ENCODE measurements around the gene SKAP1. TPM values are rescaled to one million over a fixed set of nuclear protein-coding genes. Genes with fewer than 3 reads are reported as not detected.

SKAP1 gene
- total RNA-seq, 1 donor from 2014 or later, result 1.0 TPM

GRCh38 chr17:48131216-48131824, 298.7 kb downstream of the SKAP1 start:
- no peak overlapping the region for H3K27ac ChIP-seq (ENCODE audit: low read depth, low read length)
- H3K9ac ChIP-seq (ENCODE audit: low read depth in 1 of 3, low read length in 3 of 3), result no peak overlapping the region
- H3K27me3 ChIP-seq (ENCODE audit: control insufficient read depth in 3 of 3, insufficient read depth in 3 of 3, low read length in 3 of 3), result no peaks in the 10 kb centered on the region
- peaks cover 0 to 2% (median 0%) of the 10 kb centered on the region in 3 donors for H3K36me3 ChIP-seq (ENCODE audit: control insufficient read depth in 3 of 3, insufficient read depth in 3 of 3, low read length in 3 of 3)
- H3K9me3 ChIP-seq (ENCODE audit: control insufficient read depth in 3 of 3, low read length in 3 of 3), result no peaks in the 10 kb centered on the region
- no peaks in the 10 kb centered on the region for H3K4me1 ChIP-seq (ENCODE audit: control insufficient read depth in 3 of 3, insufficient read depth in 3 of 3, low read length in 3 of 3)
- H3K4me3 ChIP-seq (ENCODE audit: low read length in 3 of 3), result no peak overlapping the region

- Histone ChIP-seq H3K36me3 (ENCODE audit: control insufficient read depth in 3 of 3, insufficient read depth in 3 of 3, low read length in 3 of 3) (peaks cover 0 to 9% (median 2%) of the 10 kb centered on the region in 3 donors), H3K9me3 (ENCODE audit: control insufficient read depth in 3 of 3, low read length in 3 of 3) (no peaks in the 10 kb centered on the region), H3K27ac (ENCODE audit: low read depth, low read length) (no peak overlapping the region)
Measured at GRCh38 chr17:48129981-48130380, 300.0 kb downstream of the SKAP1 start.

GRCh38 chr17:48128400-48128799, 301.6 kb downstream of the SKAP1 start:
- H3K9ac ChIP-seq (ENCODE audit: low read depth in 1 of 3, low read length in 3 of 3), result no peak overlapping the region

More at GRCh38 chr17:48129981-48130380, 300.0 kb downstream of the SKAP1 start:
- no peaks in the 10 kb centered on the region for H3K4me1 ChIP-seq (ENCODE audit: control insufficient read depth in 3 of 3, insufficient read depth in 3 of 3, low read length in 3 of 3)
- no peaks in the 10 kb centered on the region for H3K27me3 ChIP-seq (ENCODE audit: control insufficient read depth in 3 of 3, insufficient read depth in 3 of 3, low read length in 3 of 3)
- H3K4me3 ChIP-seq (ENCODE audit: low read length in 3 of 3), result no peak overlapping the region
- no peak overlapping the region for H3K9ac ChIP-seq (ENCODE audit: low read depth in 1 of 3, low read length in 3 of 3)

GRCh38 chr17:48127371-48128051, 302.5 kb downstream of the SKAP1 start:
- H3K9ac ChIP-seq (ENCODE audit: low read depth in 1 of 3, low read length in 3 of 3), result no peak overlapping the region
- no peak overlapping the region for H3K4me3 ChIP-seq (ENCODE audit: low read length in 3 of 3)
- no peak overlapping the region for H3K27ac ChIP-seq (ENCODE audit: low read depth, low read length)
- no peaks in the 10 kb centered on the region for H3K27me3 ChIP-seq (ENCODE audit: control insufficient read depth in 3 of 3, insufficient read depth in 3 of 3, low read length in 3 of 3)
- H3K36me3 ChIP-seq (ENCODE audit: control insufficient read depth in 3 of 3, insufficient read depth in 3 of 3, low read length in 3 of 3), result peaks cover 7 to 22% (median 8%) of the 10 kb centered on the region in 3 donors
- H3K4me1 ChIP-seq (ENCODE audit: control insufficient read depth in 3 of 3, insufficient read depth in 3 of 3, low read length in 3 of 3), result no peaks in the 10 kb centered on the region
- no peaks in the 10 kb centered on the region for H3K9me3 ChIP-seq (ENCODE audit: control insufficient read depth in 3 of 3, low read length in 3 of 3)

More at GRCh38 chr17:48128400-48128799, 301.6 kb downstream of the SKAP1 start:
- Histone ChIP-seq H3K27ac (ENCODE audit: low read depth, low read length) (no peak overlapping the region), H3K4me1 (ENCODE audit: control insufficient read depth in 3 of 3, insufficient read depth in 3 of 3, low read length in 3 of 3) (no peaks in the 10 kb centered on the region), H3K4me3 (ENCODE audit: low read length in 3 of 3) (no peak overlapping the region), H3K36me3 (ENCODE audit: control insufficient read depth in 3 of 3, insufficient read depth in 3 of 3, low read length in 3 of 3) (peaks cover 0 to 14% (median 2%) of the 10 kb centered on the region in 3 donors), H3K27me3 (ENCODE audit: control insufficient read depth in 3 of 3, insufficient read depth in 3 of 3, low read length in 3 of 3) (no peaks in the 10 kb centered on the region), H3K9me3 (ENCODE audit: control insufficient read depth in 3 of 3, low read length in 3 of 3) (no peaks in the 10 kb centered on the region)

GRCh38 chr17:48126532-48126850, 303.5 kb downstream of the SKAP1 start:
- Histone ChIP-seq H3K36me3 (ENCODE audit: control insufficient read depth in 3 of 3, insufficient read depth in 3 of 3, low read length in 3 of 3) (peaks cover 17 to 32% (median 18%) of the 10 kb centered on the region in 3 donors), H3K27ac (ENCODE audit: low read depth, low read length) (no peak overlapping the region), H3K9ac (ENCODE audit: low read depth in 1 of 3, low read length in 3 of 3) (peak overlapping the region in 1 of 3 donors; percentile 30)

GRCh38 chr17:48125829-48126531, 304.0 kb downstream of the SKAP1 start:
- no peaks in the 10 kb centered on the region for H3K27me3 ChIP-seq (ENCODE audit: control insufficient read depth in 3 of 3, insufficient read depth in 3 of 3, low read length in 3 of 3)
- H3K9me3 ChIP-seq (ENCODE audit: control insufficient read depth in 3 of 3, low read length in 3 of 3), result no peaks in the 10 kb centered on the region
- peaks cover 22 to 37% (median 23%) of the 10 kb centered on the region in 3 donors for H3K36me3 ChIP-seq (ENCODE audit: control insufficient read depth in 3 of 3, insufficient read depth in 3 of 3, low read length in 3 of 3)
- no peaks in the 10 kb centered on the region for H3K4me1 ChIP-seq (ENCODE audit: control insufficient read depth in 3 of 3, insufficient read depth in 3 of 3, low read length in 3 of 3)
- H3K27ac ChIP-seq (ENCODE audit: low read depth, low read length), result no peak overlapping the region
- no peak overlapping the region for H3K9ac ChIP-seq (ENCODE audit: low read depth in 1 of 3, low read length in 3 of 3)
- H3K4me3 ChIP-seq (ENCODE audit: low read length in 3 of 3), result no peak overlapping the region

More at GRCh38 chr17:48126532-48126850, 303.5 kb downstream of the SKAP1 start:
- Histone ChIP-seq H3K9me3 (ENCODE audit: control insufficient read depth in 3 of 3, low read length in 3 of 3) (no peaks in the 10 kb centered on the region), H3K4me3 (ENCODE audit: low read length in 3 of 3) (no peak overlapping the region), H3K27me3 (ENCODE audit: control insufficient read depth in 3 of 3, insufficient read depth in 3 of 3, low read length in 3 of 3) (no peaks in the 10 kb centered on the region), H3K4me1 (ENCODE audit: control insufficient read depth in 3 of 3, insufficient read depth in 3 of 3, low read length in 3 of 3) (no peaks in the 10 kb centered on the region)

- peaks cover 29 to 47% (median 32%) of the 10 kb centered on the region in 3 donors for H3K36me3 ChIP-seq (ENCODE audit: control insufficient read depth in 3 of 3, insufficient read depth in 3 of 3, low read length in 3 of 3)
- H3K4me3 ChIP-seq (ENCODE audit: low read length in 3 of 3), result no peak overlapping the region
- H3K27ac ChIP-seq (ENCODE audit: low read depth, low read length), result no peak overlapping the region
- no peaks in the 10 kb centered on the region for H3K27me3 ChIP-seq (ENCODE audit: control insufficient read depth in 3 of 3, insufficient read depth in 3 of 3, low read length in 3 of 3)
- no peaks in the 10 kb centered on the region for H3K4me1 ChIP-seq (ENCODE audit: control insufficient read depth in 3 of 3, insufficient read depth in 3 of 3, low read length in 3 of 3)
- H3K9me3 ChIP-seq (ENCODE audit: control insufficient read depth in 3 of 3, low read length in 3 of 3), result no peaks in the 10 kb centered on the region
- no peak overlapping the region for H3K9ac ChIP-seq (ENCODE audit: low read depth in 1 of 3, low read length in 3 of 3)
Measured at GRCh38 chr17:48123776-48124388, 306.1 kb downstream of the SKAP1 start.

- Histone ChIP-seq H3K36me3 (ENCODE audit: control insufficient read depth in 3 of 3, insufficient read depth in 3 of 3, low read length in 3 of 3) (peaks cover 33 to 53% (median 39%) of the 10 kb centered on the region in 3 donors), H3K4me3 (ENCODE audit: low read length in 3 of 3) (no peak overlapping the region), H3K9ac (ENCODE audit: low read depth in 1 of 3, low read length in 3 of 3) (no peak overlapping the region), H3K27me3 (ENCODE audit: control insufficient read depth in 3 of 3, insufficient read depth in 3 of 3, low read length in 3 of 3) (no peaks in the 10 kb centered on the region), H3K9me3 (ENCODE audit: control insufficient read depth in 3 of 3, low read length in 3 of 3) (no peaks in the 10 kb centered on the region), H3K27ac (ENCODE audit: low read depth, low read length) (no peak overlapping the region), H3K4me1 (ENCODE audit: control insufficient read depth in 3 of 3, insufficient read depth in 3 of 3, low read length in 3 of 3) (no peaks in the 10 kb centered on the region)
Measured at GRCh38 chr17:48123111-48123510, 306.9 kb downstream of the SKAP1 start.

- no peak overlapping the region for H3K27ac ChIP-seq (ENCODE audit: low read depth, low read length)
- peaks cover 37 to 55% (median 43%) of the 10 kb centered on the region in 3 donors for H3K36me3 ChIP-seq (ENCODE audit: control insufficient read depth in 3 of 3, insufficient read depth in 3 of 3, low read length in 3 of 3)
- no peaks in the 10 kb centered on the region for H3K4me1 ChIP-seq (ENCODE audit: control insufficient read depth in 3 of 3, insufficient read depth in 3 of 3, low read length in 3 of 3)
- no peaks in the 10 kb centered on the region for H3K9me3 ChIP-seq (ENCODE audit: control insufficient read depth in 3 of 3, low read length in 3 of 3)
- H3K27me3 ChIP-seq (ENCODE audit: control insufficient read depth in 3 of 3, insufficient read depth in 3 of 3, low read length in 3 of 3), result no peaks in the 10 kb centered on the region
- no peak overlapping the region for H3K9ac ChIP-seq (ENCODE audit: low read depth in 1 of 3, low read length in 3 of 3)
- no peak overlapping the region for H3K4me3 ChIP-seq (ENCODE audit: low read length in 3 of 3)
Measured at GRCh38 chr17:48122665-48123045, 307.4 kb downstream of the SKAP1 start.
